Measurements from ENCODE around the gene PTGFRN.

PTGFRN gene

GRCh38 chr1:116966791-116967190, 57.1 kb downstream of the PTGFRN start:
- Histone ChIP-seq H3K9ac (ENCODE audit: low read length) (no peak overlapping the region), H3K4me3 (ENCODE audit: low read length) (no peak overlapping the region)

DNA sequence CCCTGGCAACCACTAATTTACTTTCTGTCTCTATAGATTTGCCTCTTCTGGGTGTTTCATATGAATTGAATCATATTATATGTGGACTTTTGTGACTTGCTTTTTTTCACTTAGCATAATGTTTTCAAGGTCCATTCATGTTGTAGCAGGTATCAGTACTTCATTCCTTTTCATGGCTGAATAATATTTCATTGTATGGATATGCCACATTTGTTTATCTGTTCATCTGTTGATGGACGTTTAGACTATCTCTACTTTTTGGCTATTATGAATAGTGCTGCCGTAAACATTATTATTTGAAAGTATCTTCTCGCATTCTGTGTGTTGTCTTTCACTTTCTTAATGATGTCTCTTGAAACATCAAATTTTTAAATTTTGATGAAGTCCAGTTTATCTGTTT, 59.0 kb downstream of the PTGFRN start:
- no peak overlapping the region for H3K4me2 ChIP-seq (ENCODE audit: low read length)
- H3K9ac ChIP-seq (ENCODE audit: low read length): no peak overlapping the region
- H3K9me3 ChIP-seq (ENCODE audit: insufficient read depth, low read length): no peaks in the 10 kb centered on the region
- H3K4me3 ChIP-seq (ENCODE audit: low read length): no peak overlapping the region
- H2AFZ ChIP-seq (ENCODE audit: low read depth, low read length): no peak overlapping the region
- H3K79me2 ChIP-seq (ENCODE audit: low read length): no peaks in the 10 kb centered on the region
- H3K27me3 ChIP-seq (ENCODE audit: low read depth, low read length): no peaks in the 10 kb centered on the region
- no peaks in the 10 kb centered on the region for H4K20me1 ChIP-seq (ENCODE audit: insufficient read depth, low read length)
- no peak overlapping the region for H3K27ac ChIP-seq (ENCODE audit: low read length)
- H3K36me3 ChIP-seq (replicated peaks; ENCODE audit: low read depth, low read length): no peaks in the 10 kb centered on the region
- TF ChIP-seq, protein P1, sequence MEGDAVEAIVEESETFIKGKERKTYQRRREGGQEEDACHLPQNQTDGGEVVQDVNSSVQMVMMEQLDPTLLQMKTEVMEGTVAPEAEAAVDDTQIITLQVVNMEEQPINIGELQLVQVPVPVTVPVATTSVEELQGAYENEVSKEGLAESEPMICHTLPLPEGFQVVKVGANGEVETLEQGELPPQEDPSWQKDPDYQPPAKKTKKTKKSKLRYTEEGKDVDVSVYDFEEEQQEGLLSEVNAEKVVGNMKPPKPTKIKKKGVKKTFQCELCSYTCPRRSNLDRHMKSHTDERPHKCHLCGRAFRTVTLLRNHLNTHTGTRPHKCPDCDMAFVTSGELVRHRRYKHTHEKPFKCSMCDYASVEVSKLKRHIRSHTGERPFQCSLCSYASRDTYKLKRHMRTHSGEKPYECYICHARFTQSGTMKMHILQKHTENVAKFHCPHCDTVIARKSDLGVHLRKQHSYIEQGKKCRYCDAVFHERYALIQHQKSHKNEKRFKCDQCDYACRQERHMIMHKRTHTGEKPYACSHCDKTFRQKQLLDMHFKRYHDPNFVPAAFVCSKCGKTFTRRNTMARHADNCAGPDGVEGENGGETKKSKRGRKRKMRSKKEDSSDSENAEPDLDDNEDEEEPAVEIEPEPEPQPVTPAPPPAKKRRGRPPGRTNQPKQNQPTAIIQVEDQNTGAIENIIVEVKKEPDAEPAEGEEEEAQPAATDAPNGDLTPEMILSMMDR (IDR thresholded peaks at IDR 0.05; ENCODE audit: low read depth, low read length): no peak
- TF ChIP-seq EZH2phosphoT487 (IDR thresholded peaks at IDR 0.05; ENCODE audit: low read depth): no peak
- no peaks in the 10 kb centered on the region for H3K4me1 ChIP-seq (ENCODE audit: low read length)

More at GRCh38 chr1:116966791-116967190, 57.1 kb downstream of the PTGFRN start:
- no peaks in the 10 kb centered on the region for H3K4me1 ChIP-seq (ENCODE audit: low read length)
- no peaks in the 10 kb centered on the region for H4K20me1 ChIP-seq (ENCODE audit: insufficient read depth, low read length)
- H3K27ac ChIP-seq (ENCODE audit: low read length): no peak overlapping the region
- TF ChIP-seq EZH2phosphoT487 (IDR thresholded peaks at IDR 0.05; ENCODE audit: low read depth): no peak
- TF ChIP-seq, protein P1 (IDR thresholded peaks at IDR 0.05; ENCODE audit: low read depth, low read length): no peak
- H3K27me3 ChIP-seq (ENCODE audit: low read depth, low read length): no peaks in the 10 kb centered on the region
- H3K36me3 ChIP-seq (replicated peaks; ENCODE audit: low read depth, low read length): no peaks in the 10 kb centered on the region
- no peaks in the 10 kb centered on the region for H3K9me3 ChIP-seq (ENCODE audit: insufficient read depth, low read length)
- H3K79me2 ChIP-seq (ENCODE audit: low read length): no peaks in the 10 kb centered on the region
- H3K4me2 ChIP-seq (ENCODE audit: low read length): no peak overlapping the region
- H2AFZ ChIP-seq (ENCODE audit: low read depth, low read length): no peak overlapping the region

DNA sequence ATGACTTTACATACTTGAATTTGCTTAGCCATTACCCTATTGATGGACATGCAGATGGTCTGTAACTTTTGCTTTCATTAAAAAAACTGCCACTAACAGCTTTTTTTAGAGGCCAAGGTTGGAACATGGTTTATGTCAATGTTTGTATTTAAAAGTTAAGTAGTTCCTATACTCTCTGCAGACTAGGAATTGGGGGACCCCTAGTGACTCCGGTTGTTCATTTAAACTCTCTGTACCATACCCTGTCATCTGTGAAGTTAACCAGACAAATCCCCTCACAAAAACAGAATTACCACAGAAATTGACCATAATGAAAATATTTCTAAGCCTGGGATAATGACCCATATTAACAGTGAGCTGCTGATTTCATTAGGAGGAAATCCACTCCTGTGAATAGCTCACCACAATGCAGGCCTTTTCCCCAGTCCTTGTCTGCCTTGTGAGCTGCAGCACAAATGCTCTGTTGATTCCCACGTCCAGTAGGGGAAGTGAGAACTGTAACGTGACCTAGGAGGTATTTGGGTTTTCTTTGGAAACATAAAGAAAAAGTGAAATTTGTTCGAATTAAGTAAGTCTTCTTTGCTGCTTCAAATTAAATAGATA, 61.6 kb downstream of the PTGFRN start:
- Histone ChIP-seq H3K79me2 (ENCODE audit: low read length) (no peaks in the 10 kb centered on the region), H3K4me1 (ENCODE audit: low read length) (no peaks in the 10 kb centered on the region), H3K4me3 (ENCODE audit: low read length) (no peak overlapping the region), H3K9me3 (ENCODE audit: insufficient read depth, low read length) (no peaks in the 10 kb centered on the region), H2AFZ (ENCODE audit: low read depth, low read length) (no peak overlapping the region), H3K36me3 (replicated peaks; ENCODE audit: low read depth, low read length) (no peaks in the 10 kb centered on the region), H4K20me1 (ENCODE audit: insufficient read depth, low read length) (no peaks in the 10 kb centered on the region), H3K27ac (ENCODE audit: low read length) (no peak overlapping the region), H3K9ac (ENCODE audit: low read length) (no peak overlapping the region), H3K4me2 (ENCODE audit: low read length) (no peak overlapping the region), H3K27me3 (ENCODE audit: low read depth, low read length) (no peaks in the 10 kb centered on the region)
- TF ChIP-seq EZH2phosphoT487 (IDR thresholded peaks at IDR 0.05; ENCODE audit: low read depth): no peak
- TF ChIP-seq, protein P1 (IDR thresholded peaks at IDR 0.05; ENCODE audit: low read depth, low read length): no peak

- Histone ChIP-seq H3K4me2 (ENCODE audit: low read length) (no peak overlapping the region), H4K20me1 (ENCODE audit: insufficient read depth, low read length) (no peaks in the 10 kb centered on the region)
- TF ChIP-seq, protein P1 (IDR thresholded peaks at IDR 0.05; ENCODE audit: low read depth, low read length): no peak
- TF ChIP-seq EZH2phosphoT487 (IDR thresholded peaks at IDR 0.05; ENCODE audit: low read depth): no peak
Measured at GRCh38 chr1:116971965-116972673, 62.4 kb downstream of the PTGFRN start.

More at GRCh38 chr1:116971965-116972673, 62.4 kb downstream of the PTGFRN start:
- Histone ChIP-seq H3K9ac (ENCODE audit: low read length) (no peak overlapping the region), H3K27me3 (ENCODE audit: low read depth, low read length) (no peaks in the 10 kb centered on the region), H3K4me1 (ENCODE audit: low read length) (no peaks in the 10 kb centered on the region), H3K36me3 (replicated peaks; ENCODE audit: low read depth, low read length) (no peaks in the 10 kb centered on the region), H3K79me2 (ENCODE audit: low read length) (no peaks in the 10 kb centered on the region), H3K9me3 (ENCODE audit: insufficient read depth, low read length) (no peaks in the 10 kb centered on the region), H3K27ac (ENCODE audit: low read length) (no peak overlapping the region), H2AFZ (ENCODE audit: low read depth, low read length) (no peak overlapping the region), H3K4me3 (ENCODE audit: low read length) (no peak overlapping the region)
